Mesothelial cell of epicardium (in vitro differentiated cells): Measurements from ENCODE around the gene KDM6A. TPM values are rescaled to one million over a fixed set of nuclear protein-coding genes. Genes with fewer than 3 reads are reported as not detected.

Source experiments
- DNase-seq, 2 experiments: peaks; one replicate each; pipeline ENCODE4 v3.0.0; 2021; ENCODE audit warnings: low spot score in 2 of 2; ENCODE audit not compliant: unreplicated experiment in 2 of 2
- H3K27ac Mint-ChIP-seq: 2 replicates; pipeline ENCODE4 v1.8.0; 2021; ENCODE audit warnings: mixed read lengths
- H3K27me3 Mint-ChIP-seq: 2 replicates; pipeline ENCODE4 v1.8.0; 2021; ENCODE audit warnings: low read depth, mixed read lengths
- H3K36me3 Mint-ChIP-seq: 2 replicates; pipeline ENCODE4 v1.8.0; 2021; ENCODE audit warnings: mixed read lengths
- H3K4me1 Mint-ChIP-seq: 2 replicates; pipeline ENCODE4 v1.8.0; 2021; ENCODE audit warnings: mixed read lengths
- H3K4me3 Mint-ChIP-seq: 2 replicates; pipeline ENCODE4 v1.8.0; 2021; ENCODE audit warnings: mild to moderate bottlenecking, moderate library complexity, mixed read lengths
- H3K9me3 Mint-ChIP-seq: 2 replicates; pipeline ENCODE4 v1.8.0; 2021; ENCODE audit warnings: mixed read lengths
- total RNA-seq: library from RNA; stranded (reverse); gene quantifications from 3 replicates; pipeline ENCODE4 v1.2.1, GENCODE V29; 2021
- TF ChIP-seq, protein P1 (sequence below): fragments of 200-600 bp; sonication (generic); IDR thresholded peaks from one replicate; pipeline ENCODE4 v1.5.0; 2021; ENCODE audit warnings: antibody characterized with exemption; ENCODE audit not compliant: unreplicated experiment

KDM6A gene
- total RNA-seq, 1 donor from 2014 or later: 69.7 TPM

DNA sequence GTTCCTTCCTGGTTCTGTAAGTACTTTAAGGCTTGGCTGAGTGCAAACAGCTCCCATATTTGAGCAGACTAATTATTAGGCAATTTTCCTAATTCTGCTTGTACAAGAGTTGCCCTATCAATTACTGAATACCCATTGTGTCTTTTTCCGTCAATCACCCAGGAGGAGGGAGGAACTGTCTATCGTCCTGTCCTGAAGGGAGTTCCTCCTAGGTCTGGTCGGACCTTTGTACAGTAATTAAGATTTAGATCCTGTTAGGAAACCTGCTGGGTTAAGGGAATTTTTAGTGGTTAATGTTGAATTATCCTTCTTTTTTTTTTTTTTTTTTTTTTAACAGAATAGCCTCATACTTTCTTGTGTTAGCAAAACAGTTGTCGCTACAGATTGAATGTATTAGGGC, 130.1 kb downstream of the KDM6A start:
- H3K27me3 Mint-ChIP-seq: no peaks in the 10 kb centered on the region
- no peak for DNase-seq
- H3K4me1 Mint-ChIP-seq: peaks cover 44% of the 10 kb centered on the region
- no peak overlapping the region for H3K4me3 Mint-ChIP-seq
- TF ChIP-seq, protein P1, sequence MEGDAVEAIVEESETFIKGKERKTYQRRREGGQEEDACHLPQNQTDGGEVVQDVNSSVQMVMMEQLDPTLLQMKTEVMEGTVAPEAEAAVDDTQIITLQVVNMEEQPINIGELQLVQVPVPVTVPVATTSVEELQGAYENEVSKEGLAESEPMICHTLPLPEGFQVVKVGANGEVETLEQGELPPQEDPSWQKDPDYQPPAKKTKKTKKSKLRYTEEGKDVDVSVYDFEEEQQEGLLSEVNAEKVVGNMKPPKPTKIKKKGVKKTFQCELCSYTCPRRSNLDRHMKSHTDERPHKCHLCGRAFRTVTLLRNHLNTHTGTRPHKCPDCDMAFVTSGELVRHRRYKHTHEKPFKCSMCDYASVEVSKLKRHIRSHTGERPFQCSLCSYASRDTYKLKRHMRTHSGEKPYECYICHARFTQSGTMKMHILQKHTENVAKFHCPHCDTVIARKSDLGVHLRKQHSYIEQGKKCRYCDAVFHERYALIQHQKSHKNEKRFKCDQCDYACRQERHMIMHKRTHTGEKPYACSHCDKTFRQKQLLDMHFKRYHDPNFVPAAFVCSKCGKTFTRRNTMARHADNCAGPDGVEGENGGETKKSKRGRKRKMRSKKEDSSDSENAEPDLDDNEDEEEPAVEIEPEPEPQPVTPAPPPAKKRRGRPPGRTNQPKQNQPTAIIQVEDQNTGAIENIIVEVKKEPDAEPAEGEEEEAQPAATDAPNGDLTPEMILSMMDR: no peak
- H3K36me3 Mint-ChIP-seq: peaks cover 13% of the 10 kb centered on the region
- peak overlapping the region; percentile 23 for H3K27ac Mint-ChIP-seq
- peaks cover 28% of the 10 kb centered on the region for H3K9me3 Mint-ChIP-seq

DNA sequence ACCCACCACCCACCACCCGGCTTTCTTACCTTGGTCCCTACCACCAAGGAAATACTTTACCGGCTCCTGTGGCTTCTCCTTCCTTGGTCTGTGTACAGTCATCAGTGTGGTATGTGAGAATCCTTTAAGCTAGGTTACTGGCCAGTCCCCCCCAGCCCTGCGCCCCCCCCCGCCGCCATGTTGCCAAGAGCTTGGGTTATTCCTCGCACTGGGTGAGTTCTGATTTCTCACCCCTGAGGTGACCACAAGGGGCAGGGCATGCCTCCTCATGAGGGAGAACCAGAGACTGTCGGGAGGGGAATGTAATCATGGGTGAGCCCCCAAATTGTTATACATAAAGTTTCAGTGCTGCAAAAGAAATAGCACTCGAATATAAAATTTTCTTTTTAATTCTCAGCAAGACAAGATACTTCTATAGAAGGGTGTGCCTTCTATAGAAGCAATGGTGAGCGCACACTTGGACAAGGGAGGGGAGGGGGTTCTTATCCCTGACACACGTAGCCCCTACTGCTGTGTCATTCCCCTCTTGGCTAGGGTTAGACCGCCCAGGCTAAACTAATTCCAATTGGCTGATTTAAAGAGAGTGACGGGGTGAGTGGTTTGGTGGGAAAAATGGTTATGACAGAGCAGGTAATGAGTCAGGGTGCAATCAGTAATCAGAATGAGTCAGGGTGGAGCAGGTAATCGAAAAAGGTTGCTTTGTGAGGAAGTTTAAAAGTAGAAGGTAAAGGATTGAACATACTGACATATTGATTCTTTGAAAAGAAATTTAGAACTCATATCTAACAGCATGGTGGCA, 133.2 kb downstream of the KDM6A start:
- peaks cover 24% of the 10 kb centered on the region for H3K9me3 Mint-ChIP-seq
- H3K36me3 Mint-ChIP-seq: peaks cover 13% of the 10 kb centered on the region
- no peak overlapping the region for H3K27ac Mint-ChIP-seq
- TF ChIP-seq, protein P1: no peak
- DNase-seq: no peak
- H3K4me3 Mint-ChIP-seq: no peak overlapping the region
- H3K4me1 Mint-ChIP-seq: peaks cover 32% of the 10 kb centered on the region
- H3K27me3 Mint-ChIP-seq: no peaks in the 10 kb centered on the region

GRCh38 chrX:45007598-45007997, 134.6 kb downstream of the KDM6A start:
- Mint-ChIP-seq H3K36me3 (peaks cover 13% of the 10 kb centered on the region), H3K9me3 (peaks cover 26% of the 10 kb centered on the region), H3K27ac (no peak overlapping the region)

GRCh38 chrX:45009371-45010000, 136.5 kb downstream of the KDM6A start:
- DNase-seq: no peak
- Mint-ChIP-seq H3K9me3 (peaks cover 29% of the 10 kb centered on the region), H3K36me3 (peaks cover 13% of the 10 kb centered on the region), H3K4me3 (no peak overlapping the region), H3K4me1 (peaks cover 9% of the 10 kb centered on the region), H3K27me3 (no peaks in the 10 kb centered on the region), H3K27ac (no peak overlapping the region)
- TF ChIP-seq, protein P1: no peak

More at GRCh38 chrX:45007598-45007997, 134.6 kb downstream of the KDM6A start:
- Mint-ChIP-seq H3K27me3 (no peaks in the 10 kb centered on the region), H3K4me3 (no peak overlapping the region), H3K4me1 (peaks cover 20% of the 10 kb centered on the region)
- TF ChIP-seq, protein P1: no peak
- DNase-seq: no peak

DNA sequence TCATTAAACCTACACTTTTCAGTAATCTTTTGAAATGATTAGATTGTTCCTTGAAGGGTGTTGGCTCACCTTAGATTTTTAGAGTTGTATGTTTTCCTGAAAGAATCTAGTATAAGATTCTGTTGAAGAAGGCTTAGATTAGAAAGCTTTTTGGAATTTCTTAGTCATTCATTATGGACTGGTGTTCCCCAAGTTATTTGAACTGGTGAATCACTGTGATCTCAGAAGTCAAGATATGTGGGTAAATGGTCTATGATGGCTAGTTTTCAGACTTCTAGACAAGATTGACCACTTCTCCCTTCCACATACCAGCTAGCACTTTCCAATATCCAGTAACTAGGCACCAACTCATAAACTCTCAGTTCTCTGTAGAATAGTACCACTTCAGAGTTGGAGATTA, 138.1 kb downstream of the KDM6A start:
- TF ChIP-seq, protein P1: no peak
- H3K27ac Mint-ChIP-seq: no peak overlapping the region
- no peaks in the 10 kb centered on the region for H3K27me3 Mint-ChIP-seq
- H3K4me3 Mint-ChIP-seq: no peak overlapping the region
- peaks cover 22% of the 10 kb centered on the region for H3K9me3 Mint-ChIP-seq
- peaks cover 8% of the 10 kb centered on the region for H3K4me1 Mint-ChIP-seq
- peaks cover 9% of the 10 kb centered on the region for H3K36me3 Mint-ChIP-seq
- no peak for DNase-seq
